ENCODE measurements around the gene MAST4.

MAST4 gene

GRCh38 chr5:67029481-67029880 is 433.3 kb downstream of the MAST4 start:
- DNase-seq = no peak

- no peak for DNase-seq
These were observed 434.3 kb downstream of the MAST4 start for GRCh38 chr5:67030289-67031056.

- DNase-seq = no peak
These were observed 434.9 kb downstream of the MAST4 start for GRCh38 chr5:67031057-67031443.

DNA sequence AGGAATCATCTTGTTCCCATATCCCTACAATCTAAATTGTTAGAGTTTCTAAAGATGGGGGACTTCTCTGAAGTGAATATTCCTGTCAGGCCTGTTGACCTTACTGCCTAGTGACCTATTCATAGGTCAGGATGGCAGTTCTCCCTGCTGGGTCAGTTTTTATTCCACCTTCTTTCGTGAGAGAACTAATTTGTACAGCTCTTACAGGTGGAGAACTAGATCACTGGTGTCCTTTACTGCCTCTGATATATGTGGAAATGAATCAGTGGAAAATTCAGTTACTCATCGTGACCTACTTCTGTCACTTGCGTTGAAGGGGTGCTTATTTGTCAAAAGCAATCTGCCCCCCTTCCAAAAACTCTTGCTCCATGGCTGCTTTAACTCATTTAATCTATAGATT is 435.5 kb downstream of the MAST4 start:
- DNase-seq = no peak

- DNase-seq = no peak
These were observed 436.9 kb downstream of the MAST4 start for GRCh38 chr5:67032921-67033664.

GRCh38 chr5:67033880-67034651 is 437.9 kb downstream of the MAST4 start:
- no peak for DNase-seq

DNA sequence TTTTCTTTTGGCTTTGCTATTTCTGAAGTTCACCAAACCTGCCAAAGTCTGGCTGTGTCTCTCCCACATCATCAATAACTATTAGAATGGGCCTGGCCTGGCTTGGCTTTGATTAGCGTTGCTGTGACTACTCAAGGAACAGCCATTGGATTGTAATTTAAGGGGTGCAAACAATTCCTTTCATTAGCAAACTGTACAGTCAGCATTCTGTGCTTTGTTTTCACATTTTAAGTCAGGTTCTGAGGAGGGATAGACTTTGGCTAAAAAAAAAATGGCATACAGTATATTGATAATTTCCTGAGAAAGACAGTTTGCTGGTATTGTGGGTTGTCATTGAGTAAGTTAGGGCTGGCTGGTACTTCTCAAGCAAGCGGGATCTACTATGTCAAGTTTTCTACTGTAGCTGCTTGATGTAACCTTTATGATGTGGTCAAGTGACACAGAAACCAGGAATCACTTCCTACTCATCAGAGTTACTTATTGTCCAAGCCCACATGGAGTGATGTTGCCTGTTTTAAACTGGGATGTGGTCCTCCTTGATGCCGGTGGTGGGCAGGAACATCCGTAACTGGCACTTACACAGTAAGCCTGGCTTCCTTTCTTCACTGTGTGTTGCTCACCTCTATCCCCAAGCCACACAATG is 439.0 kb downstream of the MAST4 start:
- DNase-seq = no peak

- DNase-seq = no peak
These were observed 441.0 kb downstream of the MAST4 start for GRCh38 chr5:67037171-67037570.

GRCh38 chr5:67038817-67039603 is 442.8 kb downstream of the MAST4 start:
- DNase-seq = no peak

DNA sequence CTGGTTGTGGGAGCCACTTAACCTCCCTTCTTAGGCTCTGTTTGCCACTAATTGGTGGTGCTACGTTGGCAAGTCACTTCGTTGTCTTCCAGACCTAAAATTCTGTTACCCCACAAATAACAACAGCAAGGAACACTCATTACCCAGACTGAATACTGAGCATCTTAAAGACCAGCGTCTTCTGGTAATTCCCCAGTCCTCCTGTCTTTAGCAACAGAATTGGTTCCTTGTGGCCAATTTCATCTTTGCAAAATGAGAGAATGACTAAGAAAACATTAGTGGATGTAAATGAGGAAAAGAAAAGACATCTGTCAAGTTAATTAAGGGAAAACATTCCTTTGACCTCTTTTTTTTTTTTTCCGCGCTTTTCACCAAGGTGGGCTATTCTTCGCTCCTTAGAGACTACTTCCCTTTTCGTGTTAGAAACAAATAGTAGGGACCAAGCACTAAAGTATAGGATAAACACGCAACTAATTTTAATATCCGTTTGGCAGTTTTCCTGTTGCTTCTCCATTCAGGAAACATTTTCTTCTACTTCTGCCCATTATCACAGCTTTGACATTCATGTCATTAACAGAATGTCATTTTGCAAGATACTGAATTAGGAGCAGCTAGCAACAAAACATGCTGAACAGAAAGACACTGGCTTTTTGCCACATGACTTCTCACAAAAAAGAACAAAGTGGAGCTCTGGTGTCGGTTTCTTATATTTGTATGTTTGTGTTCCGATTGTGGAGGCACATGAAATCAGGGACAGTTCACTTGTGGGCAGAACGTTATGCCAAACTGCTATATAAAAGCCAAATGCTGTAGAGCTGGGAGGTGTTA is 446.2 kb downstream of the MAST4 start:
- no peak for DNase-seq

- no peak for DNase-seq
These were observed 447.8 kb downstream of the MAST4 start for GRCh38 chr5:67043796-67044511.

DNA sequence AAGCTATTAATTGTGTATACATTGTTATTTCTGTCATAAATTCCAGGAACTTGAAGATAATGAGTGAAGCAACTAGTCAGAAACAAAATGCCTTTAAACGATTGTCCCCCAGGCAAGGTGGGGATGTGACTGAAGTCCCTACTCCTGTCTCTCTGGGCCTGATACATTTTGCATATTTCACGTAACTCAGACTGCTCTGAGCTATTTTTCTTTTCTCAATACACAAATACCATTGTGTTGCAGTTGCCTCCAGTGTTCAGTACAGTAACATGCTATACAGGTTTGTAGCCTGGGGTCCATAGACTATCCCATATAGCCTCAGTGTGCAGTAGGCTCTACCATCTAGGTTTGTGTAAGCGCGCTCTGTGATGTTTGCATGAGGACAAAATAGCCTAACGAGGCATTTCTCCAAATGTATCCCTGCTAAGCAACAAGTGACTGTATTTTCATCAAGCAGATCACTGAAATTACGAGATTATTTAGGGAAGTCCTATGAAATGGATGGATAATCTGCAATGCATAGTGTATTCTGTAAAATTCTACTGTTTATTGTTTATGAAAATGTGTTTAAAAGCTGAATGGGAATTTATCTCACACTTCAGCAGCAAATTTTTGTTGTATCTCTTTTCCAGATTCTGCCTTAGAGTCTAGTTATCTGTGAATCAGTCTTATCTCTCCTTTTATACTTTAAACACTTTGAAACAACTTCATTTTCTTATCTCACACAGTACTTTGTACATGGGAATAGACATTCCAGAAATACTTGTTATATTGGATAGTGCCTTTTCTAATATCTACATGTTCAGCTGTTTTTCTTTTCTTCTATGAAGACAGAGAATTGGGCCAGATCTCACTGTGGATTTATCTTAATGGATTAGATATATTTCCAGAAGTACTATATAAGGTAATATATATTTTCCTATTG is 449.9 kb downstream of the MAST4 start:
- no peak for DNase-seq

- DNase-seq = peak in 1 of 2 experiments; percentile 2
These were observed 451.0 kb downstream of the MAST4 start for GRCh38 chr5:67047160-67047559.

GRCh38 chr5:67047616-67048015 is 451.4 kb downstream of the MAST4 start:
- DNase-seq = no peak

GRCh38 chr5:67050125-67050524 is 453.9 kb downstream of the MAST4 start:
- no peak for DNase-seq

GRCh38 chr5:67050635-67051034 is 454.4 kb downstream of the MAST4 start:
- no peak for DNase-seq

DNA sequence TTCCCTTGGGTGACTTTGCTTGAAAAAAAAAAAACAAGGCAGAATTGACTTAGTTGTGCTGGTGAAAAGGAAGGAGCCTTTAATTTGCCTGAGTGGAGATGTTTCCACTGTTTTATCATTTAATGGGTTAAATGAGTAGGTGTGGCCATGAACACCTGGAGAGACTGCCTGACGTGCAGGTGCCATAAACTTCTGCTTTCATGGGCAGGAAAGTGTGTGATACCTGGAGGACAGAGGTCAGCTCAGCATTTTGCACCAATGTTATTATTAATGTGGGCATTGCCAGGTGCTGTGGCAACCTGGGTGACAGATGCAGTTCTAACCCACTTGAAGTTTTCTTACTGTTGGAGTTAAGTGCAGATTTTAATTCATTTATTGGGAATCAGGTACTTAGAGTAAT is 455.0 kb downstream of the MAST4 start:
- DNase-seq = no peak

DNA sequence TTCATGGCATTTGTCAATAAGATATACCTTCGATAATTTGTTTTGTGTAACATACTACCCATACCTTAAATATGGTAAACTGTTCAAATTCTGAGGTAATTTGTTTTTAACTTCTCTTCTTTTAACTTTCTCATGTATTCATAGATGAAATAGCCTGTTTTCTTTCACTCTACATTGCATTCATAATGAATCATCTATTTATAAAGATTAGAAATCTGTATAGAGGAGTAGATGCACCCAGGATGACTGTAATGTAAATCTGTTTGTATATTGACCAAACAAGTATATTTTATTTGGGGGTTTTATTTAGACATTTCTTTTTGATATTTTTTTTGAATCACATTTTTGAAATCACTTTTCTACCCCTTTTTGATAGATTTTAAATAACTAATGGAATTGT is 455.8 kb downstream of the MAST4 start:
- DNase-seq = no peak

DNA sequence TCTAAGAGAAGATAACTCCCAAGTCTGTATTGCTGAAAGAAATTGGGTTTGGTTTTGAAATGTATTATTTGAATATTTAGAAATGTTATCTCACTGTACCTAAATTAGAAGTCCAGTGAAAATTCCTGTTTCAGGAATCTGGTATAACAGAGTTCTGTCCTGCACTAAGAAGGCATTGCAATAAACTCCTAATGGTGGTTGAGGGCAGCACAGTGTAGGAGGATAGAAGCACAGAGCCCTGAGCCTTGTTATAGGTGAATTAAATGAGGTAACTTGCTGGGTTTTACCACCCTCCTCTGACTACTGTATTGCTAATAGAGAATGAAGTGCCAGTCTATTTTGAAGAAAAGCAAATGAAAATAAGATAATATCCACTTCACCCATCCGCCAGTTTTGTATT is 457.0 kb downstream of the MAST4 start:
- DNase-seq = no peak

Data from NCI-H446 (cell line).